ENCODE results near the gene PAGE2.
"Not testable (repeated sequence)": the region's sequence is repeated elsewhere in the genome, so short reads cannot be mapped to it uniquely, and the experiment has no call there.

Gene PAGE2

DNA sequence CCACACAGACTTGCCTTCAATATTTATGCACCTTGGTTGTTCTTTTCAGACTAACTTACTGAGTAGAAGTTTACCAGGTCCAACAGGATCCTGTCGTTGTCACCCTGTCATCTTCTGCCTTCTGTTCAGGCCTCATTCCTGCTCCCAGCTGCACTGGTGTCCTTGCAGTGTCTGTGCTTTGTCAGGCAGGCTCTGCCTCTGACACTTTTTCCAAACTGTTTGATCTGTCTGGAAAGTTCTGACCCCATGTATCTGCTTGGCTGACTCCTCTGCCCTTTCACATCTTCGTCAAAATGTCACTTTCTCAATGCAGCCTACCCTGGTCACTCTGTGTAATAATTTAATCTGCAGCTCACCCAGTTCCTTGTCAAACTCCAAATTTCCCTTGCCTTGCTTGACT, 9.9 kb downstream of the PAGE2 start:
- no peaks in the 10 kb centered on the region for H3K9me3 ChIP-seq (ENCODE audit: control insufficient read depth in 5 of 5, low read length in 5 of 5)
- no peak overlapping the region for H3K9ac ChIP-seq (ENCODE audit: low read length in 5 of 5)
- H3K36me3 ChIP-seq (ENCODE audit: control insufficient read depth in 5 of 5, insufficient read depth in 5 of 5, low read length in 5 of 5), result no peaks in the 10 kb centered on the region
- H3K27me3 ChIP-seq (ENCODE audit: control insufficient read depth in 5 of 5, insufficient read depth in 4 of 5, low read length in 5 of 5), result peaks cover 3 to 20% (median 10%) of the 10 kb centered on the region in 5 donors
- H3K4me1 ChIP-seq (ENCODE audit: control insufficient read depth in 5 of 5, insufficient read depth in 5 of 5, low read length in 5 of 5), result no peaks in the 10 kb centered on the region
- no peak overlapping the region for H3K27ac ChIP-seq (ENCODE audit: low read depth, low read length)
- H3K4me3 ChIP-seq (ENCODE audit: low read depth in 1 of 5, low read length in 5 of 5), result no peak overlapping the region

DNA sequence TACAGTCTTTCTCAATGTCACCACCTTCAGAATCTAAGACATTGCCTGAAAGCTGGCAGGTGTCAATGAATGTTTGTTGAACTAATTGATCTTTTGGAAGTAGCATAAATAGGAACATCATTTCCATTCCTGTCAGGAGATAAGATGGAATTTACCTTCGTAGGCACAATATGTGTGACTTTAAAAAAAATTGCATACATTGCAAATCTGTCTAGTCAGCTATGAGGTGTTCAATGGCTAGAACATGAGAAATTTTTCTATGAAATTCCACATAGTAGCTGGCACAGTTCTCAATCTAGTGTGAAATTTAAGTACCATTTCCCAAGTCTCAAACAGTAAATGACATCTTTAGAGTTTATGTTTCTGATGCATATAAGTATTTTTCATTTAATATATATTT, 10.3 kb downstream of the PAGE2 start:
- H3K9me3 ChIP-seq (ENCODE audit: control insufficient read depth in 5 of 5, low read length in 5 of 5), result peaks cover 0 to 2% (median 0%) of the 10 kb centered on the region in 5 donors
- peaks cover 3 to 20% (median 10%) of the 10 kb centered on the region in 5 donors for H3K27me3 ChIP-seq (ENCODE audit: control insufficient read depth in 5 of 5, insufficient read depth in 4 of 5, low read length in 5 of 5)
- no peak overlapping the region for H3K4me3 ChIP-seq (ENCODE audit: low read depth in 1 of 5, low read length in 5 of 5)
- H3K36me3 ChIP-seq (ENCODE audit: control insufficient read depth in 5 of 5, insufficient read depth in 5 of 5, low read length in 5 of 5), result no peaks in the 10 kb centered on the region
- no peak overlapping the region for H3K9ac ChIP-seq (ENCODE audit: low read length in 5 of 5)
- H3K27ac ChIP-seq (ENCODE audit: low read depth, low read length), result no peak overlapping the region
- no peaks in the 10 kb centered on the region for H3K4me1 ChIP-seq (ENCODE audit: control insufficient read depth in 5 of 5, insufficient read depth in 5 of 5, low read length in 5 of 5)

DNA sequence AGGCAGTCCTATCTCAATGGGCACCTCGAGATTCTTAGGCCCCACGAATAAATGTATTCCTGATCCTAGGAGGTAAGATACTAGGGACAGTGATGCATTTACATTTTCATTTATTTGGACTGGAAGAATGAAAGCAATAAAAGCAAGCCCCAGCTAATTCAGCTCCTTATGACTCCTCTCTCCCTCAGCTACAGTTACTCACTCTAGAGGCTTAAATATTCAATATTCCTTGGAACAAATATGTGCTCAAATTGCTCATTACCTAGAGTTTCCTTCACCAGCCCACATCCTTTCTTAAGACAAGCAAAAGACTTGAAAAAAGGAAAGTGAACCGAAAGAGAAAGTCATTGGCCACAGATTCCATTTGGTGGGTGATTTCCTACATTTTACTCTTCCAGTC, 13.9 kb downstream of the PAGE2 start:
- Histone ChIP-seq H3K27ac (ENCODE audit: low read depth, low read length) (no peak overlapping the region), H3K36me3 (ENCODE audit: control insufficient read depth in 5 of 5, insufficient read depth in 5 of 5, low read length in 5 of 5) (no peaks in the 10 kb centered on the region), H3K4me1 (ENCODE audit: control insufficient read depth in 5 of 5, insufficient read depth in 5 of 5, low read length in 5 of 5) (no peaks in the 10 kb centered on the region), H3K9me3 (ENCODE audit: control insufficient read depth in 5 of 5, low read length in 5 of 5) (peaks cover 0 to 6% (median 0%) of the 10 kb centered on the region in 5 donors), H3K9ac (ENCODE audit: low read length in 5 of 5) (no peak overlapping the region), H3K4me3 (ENCODE audit: low read depth in 1 of 5, low read length in 5 of 5) (no peak overlapping the region), H3K27me3 (ENCODE audit: control insufficient read depth in 5 of 5, insufficient read depth in 4 of 5, low read length in 5 of 5) (peaks cover 0 to 4% (median 0%) of the 10 kb centered on the region in 5 donors)

DNA sequence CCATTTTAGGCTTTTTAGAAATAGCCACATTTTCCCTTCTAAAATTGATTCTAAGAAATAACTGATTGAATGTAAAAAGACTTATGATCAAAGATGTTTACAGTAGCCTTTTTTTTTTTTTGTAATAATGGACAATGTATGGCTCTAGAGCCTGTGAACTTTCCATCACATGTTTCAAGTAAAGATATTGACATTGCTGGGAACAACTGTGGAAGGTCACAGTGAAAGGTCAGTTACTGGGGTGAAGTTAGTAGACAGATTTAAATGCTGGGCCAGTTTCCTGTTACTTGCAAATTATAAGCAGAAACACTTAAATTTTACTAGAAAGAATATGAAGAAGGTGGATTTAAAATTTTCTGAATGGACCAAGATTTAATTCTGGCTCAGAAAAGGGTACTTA, 18.4 kb downstream of the PAGE2 start:
- H3K9me3 ChIP-seq (ENCODE audit: control insufficient read depth in 5 of 5, low read length in 5 of 5), result peaks cover 0 to 6% (median 0%) of the 10 kb centered on the region in 5 donors
- H3K36me3 ChIP-seq (ENCODE audit: control insufficient read depth in 5 of 5, insufficient read depth in 5 of 5, low read length in 5 of 5), result no peaks in the 10 kb centered on the region
- H3K27me3 ChIP-seq (ENCODE audit: control insufficient read depth in 5 of 5, insufficient read depth in 4 of 5, low read length in 5 of 5), result no peaks in the 10 kb centered on the region
- H3K4me3 ChIP-seq (ENCODE audit: low read depth in 1 of 5, low read length in 5 of 5), result no peak overlapping the region
- peaks cover 0 to 3% (median 0%) of the 10 kb centered on the region in 5 donors for H3K4me1 ChIP-seq (ENCODE audit: control insufficient read depth in 5 of 5, insufficient read depth in 5 of 5, low read length in 5 of 5)
- H3K9ac ChIP-seq (ENCODE audit: low read length in 5 of 5), result no peak overlapping the region
- no peak overlapping the region for H3K27ac ChIP-seq (ENCODE audit: low read depth, low read length)

DNA sequence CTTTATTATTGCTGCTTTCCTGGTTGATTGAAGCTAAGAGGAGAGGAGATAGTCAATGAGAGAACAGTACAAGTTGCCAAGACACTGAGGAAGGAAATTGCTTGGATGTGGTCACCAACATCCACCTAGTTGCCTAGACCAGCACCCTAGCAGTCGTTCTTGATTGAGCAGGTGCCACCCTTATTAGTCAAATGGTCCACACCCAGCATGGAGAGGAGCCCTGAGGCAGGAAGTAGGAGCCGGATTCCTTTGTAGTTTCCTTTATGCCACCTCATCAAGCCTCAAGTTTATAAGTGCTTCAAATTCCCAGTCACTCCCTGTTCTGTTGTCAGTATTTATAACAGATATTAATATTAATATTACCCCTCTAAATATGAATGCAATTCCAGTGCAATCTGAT, 19.1 kb downstream of the PAGE2 start:
- Histone ChIP-seq H3K4me3 (ENCODE audit: low read depth in 1 of 5, low read length in 5 of 5) (no peak overlapping the region), H3K36me3 (ENCODE audit: control insufficient read depth in 5 of 5, insufficient read depth in 5 of 5, low read length in 5 of 5) (no peaks in the 10 kb centered on the region)

DNA sequence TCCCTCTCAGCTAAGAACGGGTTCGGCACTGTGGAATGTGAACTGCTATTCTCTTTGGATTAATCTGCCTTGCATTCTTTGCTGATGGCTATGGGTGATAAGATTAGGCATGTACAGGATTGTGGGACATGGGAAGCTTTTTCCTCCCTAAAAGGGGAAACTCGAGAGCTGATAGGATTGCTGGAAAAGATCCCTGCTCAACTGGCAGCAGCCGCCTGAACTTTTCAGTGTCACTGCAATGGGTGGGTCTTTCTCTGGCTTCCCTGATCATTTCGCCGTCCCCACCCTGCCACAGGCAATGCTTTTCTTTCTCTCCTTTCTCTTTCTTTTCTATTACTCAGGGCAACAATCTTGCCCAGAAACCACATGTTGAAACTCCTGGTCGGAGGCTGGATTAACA, 20.5 kb downstream of the PAGE2 start:
- no peak overlapping the region for H3K4me3 ChIP-seq (ENCODE audit: low read depth in 1 of 5, low read length in 5 of 5)
- H3K4me1 ChIP-seq (ENCODE audit: control insufficient read depth in 5 of 5, insufficient read depth in 5 of 5, low read length in 5 of 5), result peaks cover 0 to 3% (median 0%) of the 10 kb centered on the region in 5 donors
- H3K9me3 ChIP-seq (ENCODE audit: control insufficient read depth in 5 of 5, low read length in 5 of 5), result peaks cover 0 to 2% (median 0%) of the 10 kb centered on the region in 5 donors
- H3K27me3 ChIP-seq (ENCODE audit: control insufficient read depth in 5 of 5, insufficient read depth in 4 of 5, low read length in 5 of 5), result no peaks in the 10 kb centered on the region
- no peaks in the 10 kb centered on the region for H3K36me3 ChIP-seq (ENCODE audit: control insufficient read depth in 5 of 5, insufficient read depth in 5 of 5, low read length in 5 of 5)
- peak overlapping the region; percentile 37 for H3K27ac ChIP-seq (ENCODE audit: low read depth, low read length)
- no peak overlapping the region for H3K9ac ChIP-seq (ENCODE audit: low read length in 5 of 5)

More for the DNA sequence above, 19.1 kb downstream of the PAGE2 start:
- H3K27ac ChIP-seq (ENCODE audit: low read depth, low read length), result no peak overlapping the region
- H3K9ac ChIP-seq (ENCODE audit: low read length in 5 of 5), result no peak overlapping the region
- H3K4me1 ChIP-seq (ENCODE audit: control insufficient read depth in 5 of 5, insufficient read depth in 5 of 5, low read length in 5 of 5), result peaks cover 0 to 3% (median 0%) of the 10 kb centered on the region in 5 donors
- no peaks in the 10 kb centered on the region for H3K27me3 ChIP-seq (ENCODE audit: control insufficient read depth in 5 of 5, insufficient read depth in 4 of 5, low read length in 5 of 5)
- peaks cover 0 to 6% (median 0%) of the 10 kb centered on the region in 5 donors for H3K9me3 ChIP-seq (ENCODE audit: control insufficient read depth in 5 of 5, low read length in 5 of 5)

DNA sequence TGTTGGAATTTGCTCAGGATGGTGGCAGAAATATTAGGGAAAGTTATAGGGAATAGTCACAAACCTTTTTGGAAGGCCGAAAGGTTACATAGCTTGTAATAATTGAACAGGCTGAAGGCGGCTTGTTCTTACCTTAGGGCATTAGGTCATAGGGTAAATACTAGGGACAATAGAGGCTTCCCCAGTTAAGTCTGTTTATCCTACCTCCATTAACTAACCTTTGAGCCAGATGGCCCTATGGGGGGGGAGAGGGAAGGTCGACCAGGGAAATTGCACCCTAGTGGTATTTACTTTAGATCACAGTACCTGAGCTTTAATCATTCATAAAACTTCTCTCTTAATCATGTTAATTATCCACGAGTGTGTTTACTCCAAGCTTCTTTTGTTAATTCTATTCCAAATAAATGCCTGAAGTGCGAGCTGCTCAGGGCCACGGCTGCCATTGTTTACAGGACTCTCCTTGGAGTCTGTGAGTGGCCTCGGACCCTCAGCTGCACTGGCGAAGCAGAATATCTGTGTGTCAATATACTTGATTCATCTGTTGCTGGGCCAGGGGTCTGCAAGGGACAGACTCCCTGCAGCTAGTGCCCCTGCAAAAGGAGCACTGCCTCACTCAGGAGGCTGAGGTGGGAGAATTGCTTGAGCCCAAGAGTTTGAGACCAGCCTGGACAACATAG, 22.9 kb downstream of the PAGE2 start:
- Histone ChIP-seq H3K9me3 (ENCODE audit: control insufficient read depth in 5 of 5, low read length in 5 of 5) (no peaks in the 10 kb centered on the region), H3K4me1 (ENCODE audit: control insufficient read depth in 5 of 5, insufficient read depth in 5 of 5, low read length in 5 of 5) (peaks cover 0 to 3% (median 0%) of the 10 kb centered on the region in 5 donors), H3K27me3 (ENCODE audit: control insufficient read depth in 5 of 5, insufficient read depth in 4 of 5, low read length in 5 of 5) (peaks cover 0 to 4% (median 0%) of the 10 kb centered on the region in 5 donors), H3K27ac (ENCODE audit: low read depth, low read length) (no peak overlapping the region), H3K36me3 (ENCODE audit: control insufficient read depth in 5 of 5, insufficient read depth in 5 of 5, low read length in 5 of 5) (no peaks in the 10 kb centered on the region), H3K4me3 (ENCODE audit: low read depth in 1 of 5, low read length in 5 of 5) (no peak overlapping the region), H3K9ac (ENCODE audit: low read length in 5 of 5) (no peak overlapping the region)

DNA sequence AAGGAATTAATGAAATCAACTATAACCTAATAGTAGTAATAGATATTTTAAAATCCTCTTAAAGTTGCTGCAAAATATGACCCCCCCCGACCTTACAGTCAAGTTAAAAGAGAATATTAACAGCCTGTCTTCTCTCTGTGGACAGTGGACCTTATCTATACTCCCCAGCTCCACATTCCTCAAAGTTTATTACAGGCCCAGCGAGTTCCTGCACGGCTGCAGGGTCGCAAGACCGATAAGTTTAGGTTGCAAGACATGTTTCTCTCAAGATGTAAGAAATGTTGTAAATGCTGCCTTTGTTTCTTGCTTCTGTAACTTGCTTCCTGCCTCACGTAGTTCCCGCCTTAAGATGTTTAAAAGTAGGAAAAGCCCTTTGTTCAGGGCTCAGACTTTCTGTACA, 27.8 kb downstream of the PAGE2 start:
- H3K27me3 ChIP-seq (ENCODE audit: control insufficient read depth in 5 of 5, insufficient read depth in 4 of 5, low read length in 5 of 5), result peaks cover 0 to 24% (median 8%) of the 10 kb centered on the region in 5 donors
- H3K9ac ChIP-seq (ENCODE audit: low read length in 5 of 5); H3K4me3 ChIP-seq (ENCODE audit: low read depth in 1 of 5, low read length in 5 of 5); H3K36me3 ChIP-seq (ENCODE audit: control insufficient read depth in 5 of 5, insufficient read depth in 5 of 5, low read length in 5 of 5); H3K4me1 ChIP-seq (ENCODE audit: control insufficient read depth in 5 of 5, insufficient read depth in 5 of 5, low read length in 5 of 5); H3K27ac ChIP-seq (ENCODE audit: low read depth, low read length); H3K9me3 ChIP-seq (ENCODE audit: control insufficient read depth in 5 of 5, low read length in 5 of 5): not testable (repeated sequence)

DNA sequence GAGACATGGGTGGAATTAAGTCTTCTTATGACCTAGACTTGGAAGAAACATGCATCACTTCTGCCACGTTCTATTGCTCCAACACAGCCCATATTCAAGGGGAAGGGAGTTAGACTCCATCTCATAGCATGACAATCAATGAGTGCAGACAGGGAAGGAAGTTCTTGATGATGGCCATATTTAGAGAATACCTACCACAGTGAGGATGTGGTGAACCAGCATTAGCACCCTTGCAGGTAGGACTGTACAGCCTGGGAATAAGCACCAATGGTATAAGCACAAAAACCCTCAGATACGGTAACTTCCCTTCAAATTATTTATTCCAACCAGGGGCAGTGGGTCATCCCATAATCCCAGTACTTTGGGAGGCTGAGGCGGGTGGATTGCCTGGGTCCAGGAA, 29.8 kb downstream of the PAGE2 start:
- H3K4me1 ChIP-seq (ENCODE audit: control insufficient read depth in 5 of 5, insufficient read depth in 5 of 5, low read length in 5 of 5), result no peaks in the 10 kb centered on the region
- H3K36me3 ChIP-seq (ENCODE audit: control insufficient read depth in 5 of 5, insufficient read depth in 5 of 5, low read length in 5 of 5), result no peaks in the 10 kb centered on the region
- no peaks in the 10 kb centered on the region for H3K9me3 ChIP-seq (ENCODE audit: control insufficient read depth in 5 of 5, low read length in 5 of 5)
- no peak overlapping the region for H3K27ac ChIP-seq (ENCODE audit: low read depth, low read length)
- H3K4me3 ChIP-seq (ENCODE audit: low read depth in 1 of 5, low read length in 5 of 5), result no peak overlapping the region
- no peak overlapping the region for H3K9ac ChIP-seq (ENCODE audit: low read length in 5 of 5)
- peaks cover 0 to 32% (median 8%) of the 10 kb centered on the region in 5 donors for H3K27me3 ChIP-seq (ENCODE audit: control insufficient read depth in 5 of 5, insufficient read depth in 4 of 5, low read length in 5 of 5)

DNA sequence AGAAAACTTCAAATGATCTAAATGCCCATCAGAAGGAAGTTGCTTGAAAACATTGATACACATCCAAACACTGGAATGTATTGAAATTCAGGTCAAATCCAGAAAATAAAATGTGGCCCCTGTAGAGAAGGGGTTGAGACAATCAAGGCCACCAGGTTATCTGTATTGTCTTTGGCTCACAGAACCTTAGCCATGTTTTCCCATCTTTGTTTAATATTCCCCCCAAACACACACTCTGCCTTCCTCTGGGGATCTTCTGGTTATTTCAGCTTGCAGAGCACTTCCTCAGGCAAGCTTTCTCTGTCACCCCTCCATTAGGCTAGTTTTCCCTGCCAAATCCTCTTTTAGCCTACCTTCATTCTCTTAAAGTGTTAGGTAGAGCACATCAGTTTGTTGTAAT, 30.5 kb downstream of the PAGE2 start:
- no peaks in the 10 kb centered on the region for H3K4me1 ChIP-seq (ENCODE audit: control insufficient read depth in 5 of 5, insufficient read depth in 5 of 5, low read length in 5 of 5)
- no peak overlapping the region for H3K9ac ChIP-seq (ENCODE audit: low read length in 5 of 5)
- H3K4me3 ChIP-seq (ENCODE audit: low read depth in 1 of 5, low read length in 5 of 5), result no peak overlapping the region
- no peaks in the 10 kb centered on the region for H3K9me3 ChIP-seq (ENCODE audit: control insufficient read depth in 5 of 5, low read length in 5 of 5)
- no peaks in the 10 kb centered on the region for H3K36me3 ChIP-seq (ENCODE audit: control insufficient read depth in 5 of 5, insufficient read depth in 5 of 5, low read length in 5 of 5)
- H3K27ac ChIP-seq (ENCODE audit: low read depth, low read length), result no peak overlapping the region
- peaks cover 0 to 39% (median 13%) of the 10 kb centered on the region in 5 donors for H3K27me3 ChIP-seq (ENCODE audit: control insufficient read depth in 5 of 5, insufficient read depth in 4 of 5, low read length in 5 of 5)

Data from subcutaneous abdominal adipose tissue (tissue), 5 donors.